Measurements from ENCODE around the gene CDX1.

The CDX1 gene

GRCh38 chr5:150181027-150181426, 14.4 kb downstream of the CDX1 start:
- in situ Hi-C loops (cut with HindIII; ENCODE audit: low sequenced_read_pairs) = no loop called here

- in situ Hi-C loops (cut with HindIII; ENCODE audit: low sequenced_read_pairs) = no loop called here
Measured at GRCh38 chr5:150181766-150182545, 15.4 kb downstream of the CDX1 start.

- in situ Hi-C loops (cut with HindIII; ENCODE audit: low sequenced_read_pairs) = no loop called here
Measured at GRCh38 chr5:150182774-150183173, 16.2 kb downstream of the CDX1 start.

GRCh38 chr5:150183436-150183835, 16.9 kb downstream of the CDX1 start:
- in situ Hi-C loops (cut with HindIII; ENCODE audit: low sequenced_read_pairs) = no loop called here

GRCh38 chr5:150184006-150184405, 17.4 kb downstream of the CDX1 start:
- in situ Hi-C loops (cut with HindIII; ENCODE audit: low sequenced_read_pairs) = no loop called here

GRCh38 chr5:150184990-150185912, 18.7 kb downstream of the CDX1 start:
- in situ Hi-C loops (cut with HindIII; ENCODE audit: low sequenced_read_pairs) = no loop called here

GRCh38 chr5:150186137-150186536, 19.6 kb downstream of the CDX1 start:
- in situ Hi-C loops (cut with HindIII; ENCODE audit: low sequenced_read_pairs) = no loop called here

GRCh38 chr5:150186897-150187296, 20.3 kb downstream of the CDX1 start:
- in situ Hi-C loops (cut with HindIII; ENCODE audit: low sequenced_read_pairs) = no loop called here

GRCh38 chr5:150188146-150188842, 21.7 kb downstream of the CDX1 start:
- in situ Hi-C loops (cut with HindIII; ENCODE audit: low sequenced_read_pairs) = no loop called here

GRCh38 chr5:150189326-150189725, 22.7 kb downstream of the CDX1 start:
- in situ Hi-C loops (cut with HindIII; ENCODE audit: low sequenced_read_pairs) = no loop called here

GRCh38 chr5:150189728-150190502, 23.3 kb downstream of the CDX1 start, which contains the start of gene SLC6A7:
SLC6A7 (plus strand) TSS chr5:150190062; CDS start chr5:150190328, 266 bp downstream.
- in situ Hi-C loops (cut with HindIII; ENCODE audit: low sequenced_read_pairs) = no loop called here

GRCh38 chr5:150190503-150190979, 24.0 kb downstream of the CDX1 start:
- in situ Hi-C loops (cut with HindIII; ENCODE audit: low sequenced_read_pairs) = no loop called here

- in situ Hi-C loops (cut with HindIII; ENCODE audit: low sequenced_read_pairs) = no loop called here
Measured at GRCh38 chr5:150190987-150191386, 24.4 kb downstream of the CDX1 start.

- in situ Hi-C loops (cut with HindIII; ENCODE audit: low sequenced_read_pairs) = no loop called here
Measured at GRCh38 chr5:150192462-150192861, 25.9 kb downstream of the CDX1 start.

- in situ Hi-C loops (cut with HindIII; ENCODE audit: low sequenced_read_pairs) = no loop called here
Measured at GRCh38 chr5:150195736-150196485, 29.3 kb downstream of the CDX1 start.

- in situ Hi-C loops (cut with HindIII; ENCODE audit: low sequenced_read_pairs) = no loop called here
Measured at GRCh38 chr5:150196514-150196913, 29.9 kb downstream of the CDX1 start.

GRCh38 chr5:150196986-150197385, 30.4 kb downstream of the CDX1 start:
- in situ Hi-C loops (cut with HindIII; ENCODE audit: low sequenced_read_pairs) = no loop called here

- in situ Hi-C loops (cut with HindIII; ENCODE audit: low sequenced_read_pairs) = no loop called here
Measured at GRCh38 chr5:150197476-150197875, 30.9 kb downstream of the CDX1 start.

- in situ Hi-C loops (cut with HindIII; ENCODE audit: low sequenced_read_pairs) = no loop called here
Measured at GRCh38 chr5:150202501-150202900, 35.9 kb downstream of the CDX1 start.
